ENCODE results near the gene OSBPL3.

OSBPL3 gene

GRCh38 chr7:24860611-24861010, 119.4 kb downstream of the OSBPL3 start:
- no peak overlapping the region for H3K4me3 ChIP-seq (ENCODE audit: insufficient read depth, low read length, poor library complexity, severe bottlenecking)
- H4K20me1 ChIP-seq (ENCODE audit: low read depth, low read length) = no peaks in the 10 kb centered on the region
- H3K79me2 ChIP-seq (ENCODE audit: insufficient read depth, low read length) = no peaks in the 10 kb centered on the region
- H3K36me3 ChIP-seq (ENCODE audit: low read length) = peaks cover 61% of the 10 kb centered on the region
- TF ChIP-seq EZH2phosphoT487 (conservative IDR thresholded peaks at IDR 0.05; ENCODE audit: low read length) = no peak
- no peak for TF ChIP-seq CTCF (IDR thresholded peaks at IDR 0.05; ENCODE audit: insufficient read depth, low read length, poor library complexity, severe bottlenecking)
- H3K9ac ChIP-seq (ENCODE audit: low read length) = no peak overlapping the region
- no peak overlapping the region for H3K4me2 ChIP-seq (ENCODE audit: low read depth, low read length, poor library complexity, severe bottlenecking)
- H2AFZ ChIP-seq (ENCODE audit: low read depth, low read length, severe bottlenecking) = no peak overlapping the region
- H3K9me3 ChIP-seq (ENCODE audit: insufficient read depth, low read length) = no peaks in the 10 kb centered on the region
- H3K27me3 ChIP-seq (ENCODE audit: low read length) = no peaks in the 10 kb centered on the region
- H3K9me2 ChIP-seq (replicated peaks; ENCODE audit: insufficient read depth, low read length) = no peaks in the 10 kb centered on the region
- no peak overlapping the region for H3K27ac ChIP-seq (ENCODE audit: low read depth, low read length)
- H3F3A ChIP-seq (ENCODE audit: insufficient read depth) = 0 out of 2 replicates have a peak, but pooled peaks cover 3% of the 10 kb centered on the region

GRCh38 chr7:24858108-24858977, 121.6 kb downstream of the OSBPL3 start:
- no peak for TF ChIP-seq CTCF (IDR thresholded peaks at IDR 0.05; ENCODE audit: insufficient read depth, low read length, poor library complexity, severe bottlenecking)
- TF ChIP-seq EZH2phosphoT487 (conservative IDR thresholded peaks at IDR 0.05; ENCODE audit: low read length) = no peak
- Histone ChIP-seq H2AFZ (ENCODE audit: low read depth, low read length, severe bottlenecking) (no peak overlapping the region), H3K36me3 (ENCODE audit: low read length) (peaks cover 51% of the 10 kb centered on the region), H4K20me1 (ENCODE audit: low read depth, low read length) (no peaks in the 10 kb centered on the region), H3K9ac (ENCODE audit: low read length) (no peak overlapping the region), H3K27me3 (ENCODE audit: low read length) (no peaks in the 10 kb centered on the region), H3K9me3 (ENCODE audit: insufficient read depth, low read length) (no peaks in the 10 kb centered on the region), H3K27ac (ENCODE audit: low read depth, low read length) (no peak overlapping the region), H3K79me2 (ENCODE audit: insufficient read depth, low read length) (no peaks in the 10 kb centered on the region), H3K4me2 (ENCODE audit: low read depth, low read length, poor library complexity, severe bottlenecking) (no peak overlapping the region), H3K4me3 (ENCODE audit: insufficient read depth, low read length, poor library complexity, severe bottlenecking) (no peak overlapping the region), H3F3A (ENCODE audit: insufficient read depth) (0 out of 2 replicates have a peak, but pooled peaks cover 3% of the 10 kb centered on the region), H3K9me2 (replicated peaks; ENCODE audit: insufficient read depth, low read length) (no peaks in the 10 kb centered on the region)

GRCh38 chr7:24857623-24858022, 122.4 kb downstream of the OSBPL3 start:
- TF ChIP-seq CTCF (IDR thresholded peaks at IDR 0.05; ENCODE audit: insufficient read depth, low read length, poor library complexity, severe bottlenecking) (no peak), EZH2phosphoT487 (conservative IDR thresholded peaks at IDR 0.05; ENCODE audit: low read length) (no peak)
- Histone ChIP-seq H3K4me3 (ENCODE audit: insufficient read depth, low read length, poor library complexity, severe bottlenecking) (no peak overlapping the region), H3F3A (ENCODE audit: insufficient read depth) (peaks cover 3% of the 10 kb centered on the region; the same call in 1 of the 2 replicates), H3K9me2 (replicated peaks; ENCODE audit: insufficient read depth, low read length) (no peaks in the 10 kb centered on the region), H3K27ac (ENCODE audit: low read depth, low read length) (no peak overlapping the region), H3K9me3 (ENCODE audit: insufficient read depth, low read length) (no peaks in the 10 kb centered on the region), H2AFZ (ENCODE audit: low read depth, low read length, severe bottlenecking) (no peak overlapping the region), H3K27me3 (ENCODE audit: low read length) (no peaks in the 10 kb centered on the region), H3K9ac (ENCODE audit: low read length) (no peak overlapping the region), H3K4me2 (ENCODE audit: low read depth, low read length, poor library complexity, severe bottlenecking) (no peak overlapping the region), H4K20me1 (ENCODE audit: low read depth, low read length) (no peaks in the 10 kb centered on the region), H3K36me3 (ENCODE audit: low read length) (peaks cover 48% of the 10 kb centered on the region), H3K79me2 (ENCODE audit: insufficient read depth, low read length) (no peaks in the 10 kb centered on the region)
